Left ventricle myocardium inferior (tissue), 1 donor: ENCODE data around the gene C1orf52. TPM values are rescaled to one million over a fixed set of nuclear protein-coding genes. Genes with fewer than 3 reads are reported as not detected.

Experiments
- DNase-seq: peaks from one replicate; pipeline ENCODE4 v3.0.0-alpha.2; 2020
- H3K27ac ChIP-seq: fragments of 200-600 bp; replicated peaks from 2 replicates; pipeline ENCODE4 v1.8.0; 2021
- H3K27me3 ChIP-seq: fragments of 200-600 bp; 2 replicates; pipeline ENCODE4 v1.8.0; 2021; ENCODE audit warnings: low read depth
- H3K36me3 ChIP-seq: fragments of 200-600 bp; 2 replicates; pipeline ENCODE4 v1.8.0; 2021
- H3K4me1 ChIP-seq: fragments of 200-600 bp; 2 replicates; pipeline ENCODE4 v1.8.0; 2021
- H3K4me3 ChIP-seq: fragments of 200-600 bp; 2 replicates; pipeline ENCODE4 v1.8.0; 2021; ENCODE audit warnings: mild to moderate bottlenecking, moderate library complexity
- H3K9me3 ChIP-seq: fragments of 200-600 bp; replicated peaks from 2 replicates; pipeline ENCODE4 v1.8.0; 2021
- CTCF ChIP-seq: fragments of 200-600 bp; IDR thresholded peaks from 2 replicates; pipeline ENCODE4 v1.8.0; 2021; ENCODE audit warnings: antibody characterized with exemption, mild to moderate bottlenecking, borderline replicate concordance
- intact Hi-C: fragments of 100-400 bp; cut with micrococcal nuclease; formaldehyde crosslinking; loops from one replicate; pipeline ENCODE4 v1.11.0; 2022
- total RNA-seq: library from RNA; stranded (reverse); fragmentation: NEBNext Ultra II Directional; extraction: Animal tissue kit (Norgen Biotek cat#: 25700); gene quantifications from one replicate; pipeline ENCODE4 v1.2.1, GENCODE V29; 2021
- donor health status: DM: no; HTN: yes; CAD: no; lungs with severe emphysema.

Gene C1orf52
- total RNA-seq, 1 donor from 2014 or later, result 18.5 TPM

GRCh38 chr1:85244271-85245061, 15.0 kb downstream of the C1orf52 start:
- no peak overlapping the region for H3K27ac ChIP-seq
- H3K9me3 ChIP-seq, result no peaks in the 10 kb centered on the region
- H3K4me1 ChIP-seq, result peaks cover 15% of the 10 kb centered on the region
- H3K36me3 ChIP-seq, result no peaks in the 10 kb centered on the region
- TF ChIP-seq CTCF, result no peak
- no peak overlapping the region for H3K4me3 ChIP-seq
- no peaks in the 10 kb centered on the region for H3K27me3 ChIP-seq
- intact Hi-C loops, result no loop called here
- no peak for DNase-seq

GRCh38 chr1:85243372-85243771, 16.1 kb downstream of the C1orf52 start:
- Histone ChIP-seq H3K4me1 (peaks cover 15% of the 10 kb centered on the region), H3K9me3 (no peaks in the 10 kb centered on the region), H3K4me3 (no peak overlapping the region), H3K27ac (no peak overlapping the region), H3K27me3 (no peaks in the 10 kb centered on the region), H3K36me3 (no peaks in the 10 kb centered on the region)
- intact Hi-C loops, result no loop called here
- TF ChIP-seq CTCF, result peak; percentile 18
- DNase-seq, result no peak

GRCh38 chr1:85240643-85241042, 18.8 kb downstream of the C1orf52 start:
- intact Hi-C loops, result no loop called here
- TF ChIP-seq CTCF, result no peak
- peaks cover 15% of the 10 kb centered on the region for H3K4me1 ChIP-seq
- DNase-seq, result no peak
- no peaks in the 10 kb centered on the region for H3K9me3 ChIP-seq
- H3K4me3 ChIP-seq, result no peak overlapping the region
- H3K36me3 ChIP-seq, result no peaks in the 10 kb centered on the region
- H3K27me3 ChIP-seq, result no peaks in the 10 kb centered on the region
- no peak overlapping the region for H3K27ac ChIP-seq

DNA sequence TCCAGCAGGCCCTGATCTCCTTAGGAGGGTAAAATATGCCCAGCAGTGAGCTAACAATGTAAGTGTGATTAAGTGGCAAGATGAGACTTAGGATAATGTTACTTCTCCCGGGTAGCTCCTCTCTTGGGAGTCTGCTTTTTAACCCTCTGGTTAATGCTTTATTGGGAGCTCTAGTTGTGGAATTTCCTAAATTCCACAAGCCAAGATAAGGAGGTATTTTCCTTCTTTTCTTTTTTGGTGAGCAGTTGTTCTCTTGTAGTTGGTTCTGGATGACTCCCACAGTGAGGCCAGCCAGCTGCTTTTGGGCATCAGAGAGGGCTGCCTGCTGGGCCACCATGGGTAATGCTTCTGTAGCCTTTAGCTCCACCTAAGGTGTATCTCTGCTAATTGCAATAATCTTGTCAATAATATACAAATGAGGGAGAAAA, 19.3 kb downstream of the C1orf52 start:
- Histone ChIP-seq H3K27ac (no peak overlapping the region), H3K9me3 (no peaks in the 10 kb centered on the region), H3K4me3 (no peak overlapping the region), H3K36me3 (no peaks in the 10 kb centered on the region), H3K4me1 (peaks cover 15% of the 10 kb centered on the region), H3K27me3 (no peaks in the 10 kb centered on the region)
- DNase-seq, result no peak
- peak; percentile 40 for TF ChIP-seq CTCF
- intact Hi-C loops, result no loop called here

DNA sequence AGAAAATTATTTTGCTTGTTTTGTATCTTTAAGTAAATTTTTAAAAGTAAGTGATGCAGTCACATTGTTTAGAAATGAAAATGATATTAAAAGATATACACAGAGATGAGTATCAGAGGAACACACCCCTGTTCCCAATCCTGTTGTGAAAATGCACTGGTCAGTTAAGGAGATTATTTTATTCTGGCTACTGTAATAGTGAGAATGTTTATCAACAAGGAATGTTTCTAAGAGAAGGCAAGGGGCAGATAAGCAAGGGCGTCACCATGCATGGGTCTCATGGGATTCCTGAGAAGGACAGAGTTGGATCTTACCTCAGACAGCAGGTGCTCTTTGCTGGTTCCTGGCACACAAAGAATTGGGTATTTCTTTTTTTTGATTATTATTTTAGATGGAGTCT, 21.8 kb downstream of the C1orf52 start:
- Histone ChIP-seq H3K4me1 (no peaks in the 10 kb centered on the region), H3K9me3 (no peaks in the 10 kb centered on the region), H3K27me3 (no peaks in the 10 kb centered on the region), H3K27ac (no peak overlapping the region), H3K4me3 (no peak overlapping the region), H3K36me3 (no peaks in the 10 kb centered on the region)
- no peak for DNase-seq
- no peak for TF ChIP-seq CTCF
- intact Hi-C loops, result no loop called here
